Glomerular endothelial cell (primary cell): Measurements from ENCODE around the gene SLC35E3. TPM values are rescaled to one million over a fixed set of nuclear protein-coding genes. Genes with fewer than 3 reads are reported as not detected.
"Not testable (repeated sequence)": the region's sequence is repeated elsewhere in the genome, so short reads cannot be mapped to it uniquely, and the experiment has no call there.

Source experiments
- DNase-seq: peaks from one replicate; pipeline ENCODE4 v3.0.0-alpha.2; 2011; ENCODE audit warnings: low read depth, low spot score; ENCODE audit errors: extremely low read depth
- total RNA-seq: library from RNA; depleted of rRNA; stranded (reverse); fragments of >200 nt; gene quantifications from 2 replicates; pipeline ENCODE4 v1.2.3, GENCODE V29; 2015

Gene SLC35E3
- total RNA-seq, 1 donor from 2014 or later: 6.6 TPM

DNA sequence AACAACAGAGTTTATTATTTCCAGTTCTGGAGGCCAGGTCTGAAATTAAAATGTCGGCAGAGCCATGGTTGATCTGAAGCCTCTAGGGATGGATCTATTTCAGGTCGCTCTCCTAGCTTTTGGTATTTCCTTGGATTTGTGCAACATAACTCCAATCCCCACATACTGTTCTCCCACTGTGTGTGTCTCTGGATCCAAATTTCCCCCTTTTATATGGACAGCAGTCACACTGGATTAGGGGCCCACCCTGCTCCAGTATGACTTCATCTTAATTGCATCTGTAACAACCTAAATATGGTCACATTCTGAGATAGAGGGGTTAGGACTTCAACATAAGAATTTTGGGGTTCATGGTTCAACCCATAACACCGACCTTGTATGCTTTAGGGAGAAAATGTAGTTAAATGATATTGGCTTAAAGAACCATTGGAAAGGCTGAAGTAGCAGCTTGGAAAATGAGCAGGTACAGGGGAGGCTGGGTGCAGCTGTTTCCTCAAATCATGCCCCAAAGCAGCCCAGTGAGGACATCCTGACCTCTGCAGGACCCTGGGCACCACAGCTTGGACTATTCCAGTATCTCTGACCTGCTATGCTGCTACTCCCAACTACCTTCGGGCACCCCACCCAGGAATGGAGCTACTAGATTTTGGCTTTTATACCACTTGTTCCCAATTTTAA lies 48.1 kb downstream of the SLC35E3 start:
- no peak for DNase-seq

DNA sequence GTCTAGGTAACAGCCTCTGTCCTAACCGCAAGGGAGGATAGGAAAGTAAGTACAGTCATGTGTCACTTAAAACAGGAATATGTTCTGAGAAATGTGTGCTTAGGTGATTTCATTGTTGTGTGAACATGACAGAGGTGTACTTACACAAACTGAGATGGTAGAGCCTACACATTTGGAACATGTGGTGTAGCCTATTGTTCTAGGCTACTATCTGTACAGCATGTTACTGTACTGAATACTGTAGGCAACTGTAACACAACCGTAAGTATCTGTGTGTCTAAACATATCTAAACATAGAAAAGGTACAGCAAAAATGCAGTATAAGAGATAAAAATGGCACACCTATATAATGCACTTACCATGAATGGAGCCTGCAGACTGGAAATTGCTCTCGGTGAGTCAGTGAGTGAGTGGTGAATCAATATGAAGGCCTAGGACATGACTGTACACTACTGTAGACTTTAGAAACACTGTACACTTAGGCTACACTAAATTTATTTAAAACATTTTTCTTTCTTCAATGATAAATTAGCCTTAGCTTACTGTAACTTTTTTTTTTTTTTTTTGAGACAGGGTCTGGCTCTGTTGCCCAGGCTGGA lies 48.8 kb downstream of the SLC35E3 start:
- no peak for DNase-seq

DNA sequence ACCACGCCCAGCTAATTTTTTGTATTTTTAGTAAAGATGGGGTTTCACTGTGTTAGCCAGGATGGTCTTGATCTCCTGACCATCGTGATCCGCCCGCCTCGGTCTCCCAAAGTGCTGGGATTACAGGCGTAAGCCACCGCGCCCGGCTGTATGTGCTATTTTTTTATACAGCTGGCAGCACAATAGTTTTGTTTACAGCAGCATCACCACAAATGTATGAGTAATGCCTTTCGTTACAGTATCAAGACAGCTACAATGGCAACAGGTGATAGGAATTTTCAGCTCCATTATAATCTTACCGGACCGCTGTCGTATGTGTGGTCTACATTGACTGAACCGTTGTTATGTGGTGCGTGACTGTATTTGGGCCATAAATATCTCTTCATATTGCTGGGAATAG lies 50.4 kb downstream of the SLC35E3 start:
- DNase-seq: no peak

DNA sequence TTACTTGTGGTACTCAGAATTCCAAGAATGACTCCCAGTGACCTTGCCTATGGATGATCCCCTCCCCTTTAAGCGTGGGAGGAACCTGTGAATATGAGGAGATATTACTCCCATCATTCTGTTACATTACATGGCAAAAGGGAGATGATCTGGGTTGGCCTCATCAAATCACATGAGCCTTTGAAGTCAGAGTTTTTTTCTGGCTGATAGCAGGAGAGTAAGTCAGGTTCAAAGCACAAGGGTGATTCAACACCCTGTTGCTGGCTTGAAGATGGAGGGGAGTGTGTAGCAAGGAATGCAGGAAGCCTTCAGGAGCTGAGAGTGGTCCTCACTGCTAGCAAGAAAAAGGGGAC lies 52.9 kb downstream of the SLC35E3 start:
- DNase-seq: no peak

DNA sequence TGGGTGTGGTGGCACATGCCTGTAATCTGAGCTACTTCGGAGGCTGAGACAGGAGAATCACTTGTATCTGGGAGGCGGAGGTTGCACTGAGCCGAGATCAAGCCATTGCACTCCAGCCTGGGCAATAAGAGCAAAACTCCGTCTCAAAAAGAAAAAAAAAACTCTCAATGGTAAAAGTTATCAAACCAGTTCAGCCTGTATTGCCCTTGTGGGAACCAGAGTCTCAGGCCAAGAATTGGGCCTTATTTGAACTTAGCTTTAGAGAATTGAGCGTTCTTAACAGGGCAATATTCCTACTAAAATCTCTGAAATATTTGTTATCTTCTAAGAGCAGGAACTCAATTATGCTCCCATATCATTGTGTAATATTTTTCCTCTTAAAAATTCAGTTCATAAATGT lies 54.3 kb downstream of the SLC35E3 start:
- DNase-seq: no peak

DNA sequence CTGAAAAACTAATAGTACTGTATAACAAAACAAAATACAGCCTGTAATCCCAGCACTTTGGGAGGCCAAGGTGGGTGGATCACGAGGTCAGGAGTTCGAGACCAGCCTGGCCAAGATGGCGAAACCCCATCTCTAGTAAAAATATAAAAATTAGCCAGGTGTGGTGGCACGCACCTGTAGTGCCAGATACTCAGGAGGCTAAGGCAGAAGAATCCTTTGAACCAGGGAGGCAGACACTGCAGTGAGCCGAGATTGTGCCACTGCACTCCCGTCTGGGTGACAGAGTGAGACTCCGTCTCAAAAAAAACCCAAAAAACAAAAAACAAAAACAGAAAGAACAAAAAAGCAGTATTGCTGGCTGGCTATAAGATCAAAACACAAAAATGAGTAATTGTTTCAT lies 55.1 kb downstream of the SLC35E3 start:
- DNase-seq: not testable (repeated sequence)

DNA sequence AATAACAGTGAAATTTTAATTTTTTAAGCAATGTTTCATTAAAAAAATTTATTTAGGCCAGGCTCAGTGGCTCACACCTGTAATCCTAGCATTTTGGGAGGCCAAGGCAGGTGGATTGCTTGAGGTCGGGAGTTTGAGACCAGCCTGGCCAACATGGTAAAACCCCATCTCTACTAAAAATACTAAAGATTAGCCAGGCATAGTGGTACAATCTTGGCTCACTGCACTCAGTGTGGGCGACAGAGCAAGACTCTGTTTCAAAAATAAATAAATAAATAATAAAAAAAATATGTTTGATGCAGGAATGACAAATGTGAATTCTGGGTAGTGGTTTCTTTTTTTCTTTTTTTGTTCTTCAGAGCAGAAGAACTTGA lies 56.4 kb downstream of the SLC35E3 start:
- not testable (repeated sequence) for DNase-seq

DNA sequence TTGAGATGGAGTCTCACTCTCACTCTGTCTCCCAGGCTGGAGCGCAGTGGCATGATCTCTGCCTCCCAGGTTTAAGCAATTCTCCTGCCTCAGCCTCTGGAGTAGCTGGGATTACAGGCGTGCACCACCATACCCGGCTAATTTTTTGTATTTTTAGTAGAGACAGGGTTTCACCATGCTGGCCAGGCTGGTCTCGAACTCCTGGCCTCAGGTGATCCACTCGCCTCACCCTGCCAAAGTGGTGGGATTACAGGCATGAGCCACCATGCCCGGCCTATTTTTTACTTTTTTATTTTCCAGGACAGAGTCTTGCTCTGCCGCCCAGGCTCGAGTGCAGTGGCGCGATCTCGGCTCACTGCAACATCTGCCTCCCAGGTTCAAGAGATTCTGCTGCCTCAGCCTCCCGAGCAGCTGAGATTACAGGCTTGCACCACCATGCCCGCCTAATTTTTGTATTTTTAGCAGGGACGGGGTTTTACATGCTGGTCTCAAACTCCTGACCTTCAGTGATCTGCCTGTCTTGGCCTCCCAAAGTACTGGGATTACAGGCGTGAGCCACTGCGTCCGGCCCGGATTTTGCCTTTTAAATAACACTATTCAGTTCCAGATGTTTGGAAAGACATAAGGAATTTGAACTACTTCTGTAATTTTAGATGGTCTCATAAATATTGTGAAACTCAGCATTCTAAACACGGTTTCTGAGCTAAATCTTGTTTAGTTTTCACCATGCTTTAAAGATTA lies 57.1 kb downstream of the SLC35E3 start:
- not testable (repeated sequence) for DNase-seq

DNA sequence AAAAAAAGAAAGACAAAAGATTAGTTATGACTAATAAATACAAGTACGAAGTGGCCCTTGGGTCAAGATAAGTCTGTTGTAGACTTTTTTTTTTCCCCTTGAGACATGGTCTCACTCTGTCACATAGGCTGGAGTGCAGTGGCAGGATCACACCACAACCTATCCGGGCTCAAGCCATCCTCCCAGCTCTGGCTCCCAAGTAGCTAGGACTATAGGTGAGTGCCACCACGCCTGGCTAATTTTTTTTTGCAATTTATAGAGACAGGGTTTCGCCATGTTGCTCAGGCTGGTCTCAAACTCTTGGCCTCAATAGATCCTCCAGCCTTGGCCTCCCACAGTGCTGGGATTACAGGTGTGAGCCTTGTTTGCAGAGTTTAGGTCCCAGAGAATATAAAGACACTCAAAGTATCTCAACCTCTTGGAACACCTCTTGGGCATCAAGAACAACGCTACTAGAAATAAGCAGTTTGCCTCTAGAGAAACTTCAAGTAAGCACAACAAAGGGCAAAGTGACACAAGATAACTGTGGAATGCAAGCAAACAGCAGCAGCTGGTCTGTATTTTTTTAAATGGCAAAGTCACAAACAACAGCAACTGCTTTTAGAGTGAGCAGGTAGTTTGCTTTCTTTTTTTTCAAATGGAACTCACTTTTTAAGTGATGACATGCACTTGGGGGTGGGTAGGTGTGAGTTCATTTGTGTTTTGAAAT lies 58.1 kb downstream of the SLC35E3 start:
- DNase-seq: no peak

DNA sequence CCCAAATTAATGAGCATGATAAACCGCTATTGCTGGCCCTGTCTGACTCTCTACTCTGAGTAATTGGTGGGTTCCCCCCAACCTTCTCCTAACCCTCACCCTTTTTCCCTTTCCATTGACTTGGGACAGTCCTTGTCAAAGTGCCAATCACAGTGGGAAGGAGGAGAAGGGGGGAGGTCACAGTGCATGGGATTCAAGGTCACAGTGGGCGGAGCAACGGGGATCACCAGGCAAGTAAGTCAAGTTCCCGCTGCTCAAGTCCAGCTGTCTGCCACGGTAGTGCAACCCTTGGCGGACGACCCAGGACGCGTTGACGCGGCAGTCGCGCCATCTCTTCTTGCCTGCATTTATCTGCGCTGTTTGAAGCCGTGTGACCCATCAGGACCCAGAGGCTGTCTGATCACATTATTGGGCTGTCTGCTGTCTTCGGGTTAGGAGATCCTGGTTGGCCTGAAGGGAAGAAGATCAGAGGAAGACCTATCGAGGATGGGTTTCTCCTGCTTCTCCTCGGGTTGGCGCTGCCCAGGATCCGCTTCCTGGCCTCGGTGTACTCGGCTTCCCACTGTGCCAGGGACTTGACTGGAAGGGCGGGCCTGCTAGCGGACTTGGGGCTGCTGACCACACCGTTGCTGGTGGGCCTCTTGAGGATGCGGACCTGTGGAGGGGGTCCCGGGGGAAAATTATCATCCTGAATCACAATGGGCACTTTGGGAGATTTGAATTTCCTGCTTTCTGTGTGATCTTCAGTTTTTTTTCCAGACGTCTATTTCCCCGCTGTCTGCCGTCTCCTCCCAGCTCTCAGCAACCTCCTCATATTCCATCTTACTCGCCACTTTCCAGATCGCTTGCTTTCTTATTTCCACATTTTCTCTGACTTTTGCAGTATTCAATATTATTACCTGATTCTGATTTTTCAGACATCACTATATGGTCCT lies 58.9 kb downstream of the SLC35E3 start:
- no peak for DNase-seq

DNA sequence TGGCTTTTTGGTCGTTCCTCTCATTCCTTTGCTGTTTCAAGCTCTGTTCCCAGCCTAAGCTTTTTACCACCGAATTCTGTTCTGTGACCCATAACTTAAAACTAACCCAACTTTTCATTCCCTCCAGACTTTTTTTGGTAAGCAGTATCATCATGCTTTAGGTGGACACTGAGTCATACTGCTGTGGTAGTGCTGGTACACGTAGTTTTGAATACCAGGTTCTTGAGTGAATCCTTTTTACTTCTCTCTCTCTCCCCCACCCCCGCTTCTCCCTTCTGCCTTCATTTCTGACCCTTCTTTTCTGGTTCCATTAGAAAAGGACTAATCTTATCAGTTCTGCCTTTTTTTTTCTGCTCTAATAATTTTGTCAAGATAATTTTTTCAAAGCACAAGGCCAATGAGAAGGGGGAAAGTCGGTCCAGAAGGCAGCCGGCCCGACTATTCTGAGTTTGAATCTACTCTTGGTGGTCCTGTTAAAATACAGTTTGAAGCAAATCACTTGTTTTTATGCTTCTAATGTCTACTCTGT lies 59.7 kb downstream of the SLC35E3 start:
- no peak for DNase-seq

DNA sequence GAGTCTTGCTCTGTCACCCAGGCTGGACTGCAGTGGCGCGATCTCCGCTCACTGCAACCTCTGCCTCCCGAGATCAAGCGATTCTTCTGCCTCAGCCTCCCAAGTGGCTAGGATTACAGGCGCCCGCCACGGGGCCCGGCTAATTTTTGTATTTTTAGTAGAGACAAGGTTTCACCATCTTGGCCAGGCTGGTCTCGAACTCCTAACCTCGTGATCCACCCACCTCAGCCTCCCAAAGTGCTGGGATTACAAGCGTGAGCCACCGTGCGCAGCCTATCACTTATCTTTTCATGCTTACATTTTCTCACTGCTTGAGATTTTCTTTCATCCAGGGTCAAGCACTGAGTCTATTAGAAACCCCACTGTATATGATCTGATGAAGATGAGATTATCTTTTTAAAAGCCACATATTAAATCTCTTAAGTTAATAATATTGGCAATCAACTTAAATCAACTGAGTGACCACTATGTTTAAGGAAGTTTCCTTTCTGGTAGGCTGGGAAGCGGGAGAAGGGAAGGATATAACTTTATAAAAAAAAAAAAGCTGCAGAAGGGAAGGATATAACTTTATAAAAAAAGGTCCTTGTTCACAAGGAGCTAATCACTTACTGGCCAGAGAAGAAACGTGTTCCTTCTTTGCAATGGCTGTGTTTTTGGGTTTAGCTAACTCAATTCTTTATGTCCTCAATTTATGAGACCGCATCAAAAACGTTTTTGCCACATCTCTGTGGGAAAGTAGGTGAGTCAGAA lies 60.7 kb downstream of the SLC35E3 start:
- DNase-seq: no peak

DNA sequence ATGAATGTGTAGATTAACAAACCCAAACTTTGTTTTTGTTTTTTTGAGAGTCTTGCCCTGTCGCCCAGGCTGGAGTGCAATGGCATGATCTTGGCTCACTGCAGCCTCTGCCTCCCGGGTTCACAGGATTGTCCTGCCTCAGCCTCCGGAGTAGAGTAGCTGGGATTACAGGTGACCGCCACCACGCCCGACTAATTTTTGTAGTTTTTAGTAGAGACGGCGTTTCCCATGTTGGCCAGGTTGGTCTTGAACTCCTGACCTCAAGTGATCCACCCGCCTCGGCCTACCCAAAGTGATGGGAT lies 61.2 kb downstream of the SLC35E3 start:
- not testable (repeated sequence) for DNase-seq

DNA sequence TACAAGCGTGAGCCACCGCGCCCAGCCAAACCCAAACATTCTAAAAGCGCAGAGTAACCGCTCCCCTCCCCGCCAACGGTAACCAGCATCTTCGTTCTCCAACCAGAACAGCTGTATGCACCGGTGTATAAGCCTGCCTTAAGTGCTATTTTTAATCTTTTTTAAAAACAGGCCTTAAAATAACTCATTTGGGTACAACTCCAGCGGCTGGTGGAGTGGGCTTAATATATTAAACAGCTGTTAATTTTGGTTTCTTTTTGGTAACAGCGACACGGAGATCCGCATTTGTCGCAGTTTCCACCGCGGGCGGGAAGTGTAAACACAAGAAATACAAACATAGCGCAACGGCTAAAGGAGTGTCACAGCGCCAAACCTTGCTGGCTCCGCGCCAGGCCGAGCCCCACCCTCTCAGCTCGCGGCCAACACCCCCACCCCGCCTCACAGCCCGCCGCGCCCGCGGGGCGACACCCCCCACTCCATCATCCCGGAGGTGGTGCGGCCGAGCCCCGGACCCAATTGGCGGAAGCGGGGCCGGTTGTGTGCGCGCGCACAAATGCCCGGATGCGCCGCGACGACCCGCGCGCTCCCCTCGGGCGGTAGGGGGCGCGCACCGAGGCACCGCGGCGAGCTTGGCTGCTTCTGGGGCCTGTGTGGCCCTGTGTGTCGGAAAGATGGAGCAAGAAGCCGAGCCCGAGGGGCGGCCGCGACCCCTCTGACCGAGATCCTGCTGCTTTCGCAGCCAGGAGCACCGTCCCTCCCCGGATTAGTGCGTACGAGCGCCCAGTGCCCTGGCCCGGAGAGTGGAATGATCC lies 61.8 kb downstream of the SLC35E3 start, which contains the start of gene MDM2:
MDM2 (plus strand) TSS at position 602 of the 812 bp plus-strand sequence. CDS start 301 bp downstream, outside the sequence.
- DNase-seq: no peak

DNA sequence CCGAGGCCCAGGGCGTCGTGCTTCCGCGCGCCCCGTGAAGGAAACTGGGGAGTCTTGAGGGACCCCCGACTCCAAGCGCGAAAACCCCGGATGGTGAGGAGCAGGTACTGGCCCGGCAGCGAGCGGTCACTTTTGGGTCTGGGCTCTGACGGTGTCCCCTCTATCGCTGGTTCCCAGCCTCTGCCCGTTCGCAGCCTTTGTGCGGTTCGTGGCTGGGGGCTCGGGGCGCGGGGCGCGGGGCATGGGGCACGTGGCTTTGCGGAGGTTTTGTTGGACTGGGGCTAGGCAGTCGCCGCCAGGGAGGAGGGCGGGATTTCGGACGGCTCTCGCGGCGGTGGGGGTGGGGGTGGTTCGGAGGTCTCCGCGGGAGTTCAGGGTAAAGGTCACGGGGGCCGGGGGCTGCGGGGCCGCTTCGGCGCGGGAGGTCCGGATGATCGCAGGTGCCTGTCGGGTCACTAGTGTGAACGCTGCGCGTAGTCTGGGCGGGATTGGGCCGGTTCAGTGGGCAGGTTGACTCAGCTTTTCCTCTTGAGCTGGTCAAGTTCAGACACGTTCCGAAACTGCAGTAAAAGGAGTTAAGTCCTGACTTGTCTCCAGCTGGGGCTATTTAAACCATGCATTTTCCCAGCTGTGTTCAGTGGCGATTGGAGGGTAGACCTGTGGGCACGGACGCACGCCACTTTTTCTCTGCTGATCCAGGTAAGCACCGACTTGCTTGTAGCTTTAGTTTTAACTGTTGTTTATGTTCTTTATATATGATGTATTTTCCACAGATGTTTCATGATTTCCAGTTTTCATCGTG lies 62.6 kb downstream of the SLC35E3 start:
- DNase-seq: peak; percentile 87

DNA sequence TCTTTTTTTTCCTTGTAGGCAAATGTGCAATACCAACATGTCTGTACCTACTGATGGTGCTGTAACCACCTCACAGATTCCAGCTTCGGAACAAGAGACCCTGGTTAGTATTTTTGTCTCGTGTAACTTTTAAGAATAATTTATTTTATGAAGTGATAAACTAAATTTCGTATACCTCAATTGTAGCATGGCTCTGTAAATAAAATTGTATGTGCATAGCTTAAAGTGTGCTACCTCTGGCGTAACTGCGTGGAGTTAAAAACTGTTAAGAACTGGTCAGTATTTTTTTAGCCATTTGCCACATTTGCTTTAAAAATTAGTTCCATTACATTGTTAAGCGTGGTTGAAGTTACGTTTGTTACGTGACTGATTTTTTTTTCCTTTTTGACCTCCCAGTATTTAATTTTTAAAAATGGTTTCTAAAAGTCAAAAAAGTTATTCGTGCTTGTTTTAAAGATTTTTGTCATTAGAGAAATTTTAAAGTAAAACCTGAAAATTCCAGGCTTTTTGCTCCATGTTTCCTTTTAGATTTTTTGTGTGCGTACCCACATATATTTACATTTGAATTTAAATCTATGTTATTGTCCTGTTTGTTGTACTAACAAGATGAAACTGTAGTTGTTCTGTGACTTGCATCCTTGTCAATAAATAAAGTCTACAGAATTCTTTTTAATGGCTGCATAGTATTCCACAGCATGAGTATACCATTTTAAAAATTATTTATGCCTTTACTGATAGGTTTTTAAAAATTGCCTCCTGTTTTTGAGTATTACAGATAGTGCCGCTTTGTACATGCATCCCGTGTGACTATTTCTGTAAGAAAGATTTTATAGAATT lies 63.4 kb downstream of the SLC35E3 start:
- DNase-seq: no peak

DNA sequence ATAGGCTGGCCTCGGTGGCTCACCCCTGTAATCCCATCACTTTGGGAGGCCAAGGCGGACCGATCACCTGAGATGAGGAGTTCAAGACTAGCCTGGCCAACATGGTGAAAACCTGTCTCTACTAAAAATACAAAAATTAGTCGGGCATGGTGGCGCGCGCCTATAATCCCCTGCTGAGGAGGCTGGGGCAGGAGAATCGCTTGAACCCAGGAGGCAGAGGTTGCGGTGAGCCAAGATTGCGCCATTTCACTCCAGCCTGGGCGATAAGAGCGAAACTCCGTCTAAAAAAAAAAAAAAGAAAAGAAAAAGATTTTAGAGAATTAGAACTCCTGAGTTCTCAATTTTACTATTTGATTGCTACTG lies 64.0 kb downstream of the SLC35E3 start:
- not testable (repeated sequence) for DNase-seq
